Neural cell (in vitro differentiated cells): ENCODE measurements around the gene DPYD. TPM values are rescaled to one million over a fixed set of nuclear protein-coding genes. Genes with fewer than 3 reads are reported as not detected.

ENCODE experiments used
- H2AFZ ChIP-seq: fragments of 200-600, 300-800 bp; sonication (generic), shearing (Covaris generic); 2 replicates; pipeline ENCODE4 v1.6.0; 2014; ENCODE audit warnings: low read depth, mild to moderate bottlenecking, antibody characterized with exemption, low read length, moderate library complexity
- H3F3A ChIP-seq: fragments of 200-600 bp; shearing (Covaris generic); 2 replicates; pipeline ENCODE4 v1.6.1; 2016; ENCODE audit warnings: mild to moderate bottlenecking, moderate library complexity, mixed read lengths, antibody characterized with exemption, low read length; ENCODE audit not compliant: insufficient read depth, poor library complexity, severe bottlenecking
- H3K27ac ChIP-seq: fragments of 200-600, 300-800 bp; sonication (generic), shearing (Covaris generic); 2 replicates; pipeline ENCODE4 v1.5.1; 2014; ENCODE audit warnings: mild to moderate bottlenecking, low read length, moderate library complexity
- H3K27me3 ChIP-seq: fragments of 300-800, 200-600 bp; sonication (generic), shearing (Covaris generic); 2 replicates; pipeline ENCODE4 v1.6.0; 2014; ENCODE audit warnings: mild to moderate bottlenecking, low read depth, low read length, moderate library complexity; ENCODE audit not compliant: insufficient read depth
- H3K36me3 ChIP-seq: fragments of 300-800, 200-600 bp; sonication (generic), shearing (Covaris generic); 2 replicates; pipeline ENCODE4 v1.5.1; 2014; ENCODE audit warnings: mild to moderate bottlenecking, antibody characterized with exemption, low read length, moderate library complexity; ENCODE audit not compliant: insufficient read depth
- H3K4me2 ChIP-seq: fragments of 300-800, 200-600 bp; sonication (generic), shearing (Covaris generic); 2 replicates; pipeline ENCODE4 v1.6.0; 2014; ENCODE audit warnings: mild to moderate bottlenecking, low read length
- H3K4me3 ChIP-seq: fragments of 300-800, 200-600 bp; sonication (generic), shearing (Covaris generic); 2 replicates; pipeline ENCODE4 v1.5.1; 2014; ENCODE audit warnings: mild to moderate bottlenecking, low read length, moderate library complexity
- H3K79me2 ChIP-seq: fragments of 200-600 bp; shearing (Covaris generic); replicated peaks from 2 replicates; pipeline ENCODE4 v1.6.0; 2014; ENCODE audit warnings: mild to moderate bottlenecking, low read length, moderate library complexity; ENCODE audit not compliant: insufficient read depth
- H3K9ac ChIP-seq: fragments of 300-800, 200-600 bp; sonication (generic), shearing (Covaris generic); 2 replicates; pipeline ENCODE4 v1.6.1; 2016; ENCODE audit warnings: mild to moderate bottlenecking, low read length, mixed read lengths
- H3K9me2 ChIP-seq: fragments of 200-600 bp; shearing (Covaris generic); 2 replicates; pipeline ENCODE4 v1.6.1; 2016; ENCODE audit warnings: mild to moderate bottlenecking, low read length, mixed read lengths; ENCODE audit not compliant: insufficient read depth
- H3K9me3 ChIP-seq: fragments of 200-600, 300-800 bp; sonication (generic), shearing (Covaris generic); 2 replicates; pipeline ENCODE4 v1.6.1; 2016; ENCODE audit warnings: mild to moderate bottlenecking, mixed run types, low read length, moderate library complexity, mixed read lengths
- H4K20me1 ChIP-seq: fragments of 200-600 bp; shearing (Covaris generic); 2 replicates; pipeline ENCODE4 v1.6.1; 2016; ENCODE audit warnings: mild to moderate bottlenecking, mixed run types; ENCODE audit not compliant: insufficient read depth
- CTCF ChIP-seq: fragments of 450-650 bp; IDR thresholded peaks from 2 replicates; pipeline ENCODE4 v1.5.1; 2014; ENCODE audit warnings: antibody characterized with exemption, mild to moderate bottlenecking, moderate library complexity; ENCODE audit not compliant: poor library complexity, severe bottlenecking
- EP300 ChIP-seq: fragments of 450-650 bp; conservative IDR thresholded peaks from 2 replicates; pipeline ENCODE4 v1.6.1; 2014; ENCODE audit warnings: antibody characterized with exemption, mild to moderate bottlenecking, moderate library complexity; ENCODE audit not compliant: poor library complexity, severe bottlenecking
- EZH2 ChIP-seq: fragments of 200-600, 300-800 bp; shearing (Covaris generic), sonication (generic); IDR thresholded peaks from 2 replicates; pipeline ENCODE4 v1.6.1; 2014; ENCODE audit warnings: antibody characterized with exemption, low read length, borderline replicate concordance, mild to moderate bottlenecking; ENCODE audit not compliant: insufficient read depth, poor library complexity, severe bottlenecking
- MXI1 ChIP-seq: fragments of 450-650 bp; conservative IDR thresholded peaks from 2 replicates; pipeline ENCODE4 v1.6.1; 2014; ENCODE audit warnings: antibody characterized with exemption, mild to moderate bottlenecking; ENCODE audit not compliant: poor library complexity, severe bottlenecking
- POLR2AphosphoS5 ChIP-seq: IDR thresholded peaks from 2 replicates; pipeline ENCODE4 v1.6.1; 2012
- RAD21 ChIP-seq: fragments of 450-650 bp; conservative IDR thresholded peaks from 2 replicates; pipeline ENCODE4 v1.6.1; 2014; ENCODE audit warnings: antibody characterized with exemption, mild to moderate bottlenecking, moderate library complexity
- REST ChIP-seq: IDR thresholded peaks from 2 replicates; pipeline ENCODE4 v1.6.1; 2012; ENCODE audit warnings: borderline replicate concordance
- SMC3 ChIP-seq: fragments of 450-650 bp; conservative IDR thresholded peaks from 2 replicates; pipeline ENCODE4 v1.6.1; 2014; ENCODE audit warnings: antibody characterized with exemption, mild to moderate bottlenecking, moderate library complexity; ENCODE audit not compliant: poor library complexity
- TAF1 ChIP-seq: IDR thresholded peaks from 2 replicates; pipeline ENCODE4 v1.6.1; 2012; ENCODE audit warnings: low read depth
- polyA plus RNA-seq: library from polyadenylated mRNA; depleted of rRNA; stranded (reverse); fragments of >200 nt; gene quantifications from 2 replicates; pipeline ENCODE4 v1.2.3, GENCODE V29; 2014

Gene DPYD
- polyA plus RNA-seq, 1 donor from 2014 or later = 6.7 TPM

GRCh38 chr1:97565886-97566285 lies 354.9 kb downstream of the DPYD start:
- no peak overlapping the region for H3K4me3 ChIP-seq
- TF ChIP-seq POLR2AphosphoS5 (no peak), CTCF (no peak), EZH2 (no peak), SMC3 (no peak), EP300 (no peak), TAF1 (no peak), RAD21 (no peak), MXI1 (no peak)
- no peaks in the 10 kb centered on the region for H4K20me1 ChIP-seq
- no peak overlapping the region for H3K4me2 ChIP-seq
- H3K9me2 ChIP-seq = no peaks in the 10 kb centered on the region
- H3K36me3 ChIP-seq = no peaks in the 10 kb centered on the region
- no peak overlapping the region for H2AFZ ChIP-seq
- no peaks in the 10 kb centered on the region for H3K9me3 ChIP-seq
- H3F3A ChIP-seq = no peaks in the 10 kb centered on the region
- no peak overlapping the region for H3K9ac ChIP-seq
- H3K27ac ChIP-seq = no peak overlapping the region
- H3K27me3 ChIP-seq = no peaks in the 10 kb centered on the region
- H3K79me2 ChIP-seq = no peaks in the 10 kb centered on the region

- H4K20me1 ChIP-seq = no peaks in the 10 kb centered on the region
- no peak overlapping the region for H3K27ac ChIP-seq
- no peaks in the 10 kb centered on the region for H3F3A ChIP-seq
- H3K27me3 ChIP-seq = no peaks in the 10 kb centered on the region
- H3K4me3 ChIP-seq = no peak overlapping the region
- TF ChIP-seq REST (no peak), SMC3 (no peak), MXI1 (no peak), EZH2 (no peak), POLR2AphosphoS5 (no peak), TAF1 (no peak), RAD21 (no peak), EP300 (no peak), CTCF (no peak)
- no peak overlapping the region for H3K9ac ChIP-seq
- H3K36me3 ChIP-seq = no peaks in the 10 kb centered on the region
- H3K9me3 ChIP-seq = no peaks in the 10 kb centered on the region
- H3K79me2 ChIP-seq = no peaks in the 10 kb centered on the region
- H3K9me2 ChIP-seq = no peaks in the 10 kb centered on the region
- no peak overlapping the region for H2AFZ ChIP-seq
- H3K4me2 ChIP-seq = no peak overlapping the region
Measured at GRCh38 chr1:97563926-97564325, 356.9 kb downstream of the DPYD start.
